SJCRH30 (cell line): ENCODE measurements around the gene DEFB113. TPM values are rescaled to one million over a fixed set of nuclear protein-coding genes. Genes with fewer than 3 reads are reported as not detected.

Experiments
- total RNA-seq: library from RNA; depleted of rRNA; stranded (reverse); fragments of >200 nt; shearing (Covaris generic); gene quantifications from 2 replicates; pipeline ENCODE4 v1.2.3, GENCODE V29; 2014; rRNA removed

Gene DEFB113
- total RNA-seq, 1 experiment from 2014 or later, result not detected

Other genes starting within 250 kb of the DEFB113 start
- not detected in 2 replicates for gene CRISP3, start 225.2 kb downstream of the DEFB113 start, total RNA-seq
- gene PGK2, start 182.3 kb downstream of the DEFB113 start, total RNA-seq, result not detected in 2 replicates
- gene CRISP1, start 103.1 kb downstream of the DEFB113 start, total RNA-seq, result not detected in 2 replicates
- gene DEFB114, start 5.5 kb downstream of the DEFB113 start, total RNA-seq, result not detected in 2 replicates
- not detected in 2 replicates for gene DEFB110, start 52.4 kb upstream of the DEFB113 start, total RNA-seq
- not detected in 2 replicates for gene DEFB112, start 80.3 kb upstream of the DEFB113 start, total RNA-seq